Measurements from ENCODE around the gene UNC119B. TPM values are rescaled to one million over a fixed set of nuclear protein-coding genes. Genes with fewer than 3 reads are reported as not detected.

The UNC119B gene
- total RNA-seq, 1 experiment from 2014 or later = 50.4 TPM

DNA sequence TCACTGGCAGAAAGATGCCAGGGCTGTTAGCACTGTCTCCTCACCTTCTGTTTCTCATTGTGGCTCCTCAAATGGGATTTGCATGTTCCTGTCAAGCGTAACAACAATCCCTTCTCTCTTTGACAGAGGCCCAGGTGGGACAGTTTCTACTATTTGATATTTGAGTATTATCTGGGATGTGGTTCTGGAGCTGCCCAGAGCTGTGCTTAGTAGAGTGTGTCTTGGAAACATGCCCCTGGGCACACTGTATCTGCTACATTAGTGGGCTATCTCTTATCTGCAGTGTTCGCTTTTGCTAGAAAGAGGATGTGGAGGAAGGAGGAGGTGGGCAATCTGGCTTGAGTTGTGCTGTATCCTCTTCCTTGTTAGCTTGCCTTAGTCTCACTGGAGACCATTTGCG is 11.6 kb downstream of the UNC119B start:
- Histone ChIP-seq H3K27me3 (replicated peaks; ENCODE audit: insufficient read depth, low read depth, low read length, poor library complexity) (no peaks in the 10 kb centered on the region), H3K27ac (ENCODE audit: low read depth, low read length, poor library complexity, severe bottlenecking) (no peak overlapping the region), H3K36me3 (ENCODE audit: insufficient read depth, low read length, poor library complexity, severe bottlenecking) (peaks cover 63% of the 10 kb centered on the region), H3K4me3 (ENCODE audit: low read depth, low read length, poor library complexity, severe bottlenecking) (no peak overlapping the region), H3K4me1 (ENCODE audit: insufficient read depth, low read length, poor library complexity, severe bottlenecking) (peaks cover 6% of the 10 kb centered on the region), H3K9me3 (ENCODE audit: low read depth, low read length, poor library complexity, severe bottlenecking) (no peaks in the 10 kb centered on the region)
- no peak for DNase-seq (ENCODE audit: low spot score)
- intact Hi-C loops (cut with micrococcal nuclease; ENCODE audit: unreplicated experiment) = no loop called here
- POLR2A ChIA-PET (ENCODE audit: low non-redundant PET) = no interaction called here
- BruUV-seq (replicated peaks) = no TSS peak
- CTCF ChIA-PET = no interaction called here
- no peak for TF ChIP-seq EZH2 (IDR thresholded peaks at IDR 0.05; ENCODE audit: borderline replicate concordance, low read depth, low read length, poor library complexity, severe bottlenecking)
- TF ChIP-seq, protein P1, sequence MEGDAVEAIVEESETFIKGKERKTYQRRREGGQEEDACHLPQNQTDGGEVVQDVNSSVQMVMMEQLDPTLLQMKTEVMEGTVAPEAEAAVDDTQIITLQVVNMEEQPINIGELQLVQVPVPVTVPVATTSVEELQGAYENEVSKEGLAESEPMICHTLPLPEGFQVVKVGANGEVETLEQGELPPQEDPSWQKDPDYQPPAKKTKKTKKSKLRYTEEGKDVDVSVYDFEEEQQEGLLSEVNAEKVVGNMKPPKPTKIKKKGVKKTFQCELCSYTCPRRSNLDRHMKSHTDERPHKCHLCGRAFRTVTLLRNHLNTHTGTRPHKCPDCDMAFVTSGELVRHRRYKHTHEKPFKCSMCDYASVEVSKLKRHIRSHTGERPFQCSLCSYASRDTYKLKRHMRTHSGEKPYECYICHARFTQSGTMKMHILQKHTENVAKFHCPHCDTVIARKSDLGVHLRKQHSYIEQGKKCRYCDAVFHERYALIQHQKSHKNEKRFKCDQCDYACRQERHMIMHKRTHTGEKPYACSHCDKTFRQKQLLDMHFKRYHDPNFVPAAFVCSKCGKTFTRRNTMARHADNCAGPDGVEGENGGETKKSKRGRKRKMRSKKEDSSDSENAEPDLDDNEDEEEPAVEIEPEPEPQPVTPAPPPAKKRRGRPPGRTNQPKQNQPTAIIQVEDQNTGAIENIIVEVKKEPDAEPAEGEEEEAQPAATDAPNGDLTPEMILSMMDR (conservative IDR thresholded peaks at IDR 0.05; ENCODE audit: low read depth, low read length) = no peak

DNA sequence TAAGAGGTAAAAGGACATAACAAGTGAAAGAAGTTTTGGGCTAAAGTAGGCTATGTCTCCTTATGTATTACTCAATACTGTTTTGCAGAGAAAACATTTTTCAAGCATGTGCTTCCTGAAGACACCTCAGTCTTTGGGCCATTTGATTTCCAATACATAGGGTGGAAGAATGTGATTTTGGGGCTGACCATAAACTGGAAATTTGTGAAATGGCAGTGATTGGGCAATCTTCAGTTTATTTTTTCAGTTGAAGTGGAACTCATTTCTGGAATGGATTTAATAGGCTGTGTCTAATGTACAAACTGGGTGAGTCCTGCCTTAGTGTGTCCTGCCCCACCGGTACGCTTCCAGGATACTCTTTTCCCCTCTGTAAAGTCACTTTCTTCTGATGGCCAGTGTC is 12.5 kb downstream of the UNC119B start:
- no peak for TF ChIP-seq EZH2 (IDR thresholded peaks at IDR 0.05; ENCODE audit: borderline replicate concordance, low read depth, low read length, poor library complexity, severe bottlenecking)
- TF ChIP-seq, protein P1 (conservative IDR thresholded peaks at IDR 0.05; ENCODE audit: low read depth, low read length) = no peak
- CTCF ChIA-PET = no interaction called here
- Histone ChIP-seq H3K27ac (ENCODE audit: low read depth, low read length, poor library complexity, severe bottlenecking) (no peak overlapping the region), H3K27me3 (replicated peaks; ENCODE audit: insufficient read depth, low read depth, low read length, poor library complexity) (no peaks in the 10 kb centered on the region), H3K9me3 (ENCODE audit: low read depth, low read length, poor library complexity, severe bottlenecking) (no peaks in the 10 kb centered on the region), H3K36me3 (ENCODE audit: insufficient read depth, low read length, poor library complexity, severe bottlenecking) (peaks cover 58% of the 10 kb centered on the region), H3K4me3 (ENCODE audit: low read depth, low read length, poor library complexity, severe bottlenecking) (no peak overlapping the region), H3K4me1 (ENCODE audit: insufficient read depth, low read length, poor library complexity, severe bottlenecking) (peaks cover 6% of the 10 kb centered on the region)
- POLR2A ChIA-PET (ENCODE audit: low non-redundant PET) = no interaction called here
- DNase-seq (ENCODE audit: low spot score) = no peak
- BruUV-seq (replicated peaks) = no TSS peak
- intact Hi-C loops (cut with micrococcal nuclease; ENCODE audit: unreplicated experiment) = no loop called here

DNA sequence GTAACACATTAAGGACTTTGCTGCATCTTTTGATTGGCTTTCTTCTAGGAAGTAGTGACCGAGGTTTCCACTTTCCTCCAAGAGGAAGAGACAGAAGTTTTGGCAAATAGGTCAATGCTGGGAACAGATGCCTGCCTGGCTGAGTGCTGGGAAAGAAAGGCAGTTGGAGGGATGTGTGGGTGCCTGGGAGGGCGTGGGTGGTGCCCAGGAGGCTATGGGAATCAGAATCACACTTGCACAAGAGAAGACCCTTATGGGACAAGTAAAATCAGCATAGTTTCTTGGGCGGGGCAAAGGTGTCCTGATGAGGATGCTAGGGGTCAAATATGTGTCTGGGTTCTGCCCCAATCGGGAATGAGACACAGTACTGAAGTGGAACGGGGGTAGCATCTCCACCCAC is 14.5 kb downstream of the UNC119B start:
- ChIA-PET POLR2A (ENCODE audit: low non-redundant PET) (no interaction called here), CTCF (no interaction called here)
- H3K4me1 ChIP-seq (ENCODE audit: insufficient read depth, low read length, poor library complexity, severe bottlenecking) = peaks cover 6% of the 10 kb centered on the region
- no peaks in the 10 kb centered on the region for H3K27me3 ChIP-seq (replicated peaks; ENCODE audit: insufficient read depth, low read depth, low read length, poor library complexity)
- H3K36me3 ChIP-seq (ENCODE audit: insufficient read depth, low read length, poor library complexity, severe bottlenecking) = peaks cover 38% of the 10 kb centered on the region
- TF ChIP-seq, protein P1 (conservative IDR thresholded peaks at IDR 0.05; ENCODE audit: low read depth, low read length) = no peak
- no peak for TF ChIP-seq EZH2 (IDR thresholded peaks at IDR 0.05; ENCODE audit: borderline replicate concordance, low read depth, low read length, poor library complexity, severe bottlenecking)
- intact Hi-C loops (cut with micrococcal nuclease; ENCODE audit: unreplicated experiment) = loop anchor here (5.0 kb wide), 1 partner anchor 248 kb away; no protein-coding TSS in a partner anchor
- no peak for DNase-seq (ENCODE audit: low spot score)
- no peak overlapping the region for H3K27ac ChIP-seq (ENCODE audit: low read depth, low read length, poor library complexity, severe bottlenecking)
- H3K4me3 ChIP-seq (ENCODE audit: low read depth, low read length, poor library complexity, severe bottlenecking) = peak overlapping the region; percentile 51
- no TSS peak for BruUV-seq (replicated peaks)
- no peaks in the 10 kb centered on the region for H3K9me3 ChIP-seq (ENCODE audit: low read depth, low read length, poor library complexity, severe bottlenecking)

All from A673 (cell line).